Measurements from ENCODE around the gene CPSF4.

CPSF4 gene

GRCh38 chr7:99397297-99397983 is 41.3 kb upstream of the CPSF4 start:
- H3K9ac ChIP-seq (ENCODE audit: low read length): no peak overlapping the region
- DNase-seq (ENCODE audit: low read depth): no peak
- H3K27me3 ChIP-seq (replicated peaks; ENCODE audit: control insufficient read depth, insufficient read depth, low read length): no peaks in the 10 kb centered on the region
- H3K9me3 ChIP-seq (ENCODE audit: control insufficient read depth, low read length): no peaks in the 10 kb centered on the region
- peaks cover 82% of the 10 kb centered on the region for H3K36me3 ChIP-seq (ENCODE audit: control insufficient read depth, insufficient read depth, low read length, severe bottlenecking)
- no peak overlapping the region for H3K4me3 ChIP-seq (ENCODE audit: low read length)
- H3K4me1 ChIP-seq (ENCODE audit: control insufficient read depth, insufficient read depth, low read length): no peaks in the 10 kb centered on the region

- H3K27me3 ChIP-seq (replicated peaks; ENCODE audit: control insufficient read depth, insufficient read depth, low read length): no peaks in the 10 kb centered on the region
- H3K4me1 ChIP-seq (ENCODE audit: control insufficient read depth, insufficient read depth, low read length): peaks cover under 1% of the 10 kb centered on the region
- no peak overlapping the region for H3K4me3 ChIP-seq (ENCODE audit: low read length)
- DNase-seq (ENCODE audit: low read depth): no peak
- peak overlapping the region; percentile 5 for H3K9ac ChIP-seq (ENCODE audit: low read length)
- peaks cover 89% of the 10 kb centered on the region for H3K36me3 ChIP-seq (ENCODE audit: control insufficient read depth, insufficient read depth, low read length, severe bottlenecking)
- no peaks in the 10 kb centered on the region for H3K9me3 ChIP-seq (ENCODE audit: control insufficient read depth, low read length)
Observed at GRCh38 chr7:99398891-99399445, 39.8 kb upstream of the CPSF4 start.

DNA sequence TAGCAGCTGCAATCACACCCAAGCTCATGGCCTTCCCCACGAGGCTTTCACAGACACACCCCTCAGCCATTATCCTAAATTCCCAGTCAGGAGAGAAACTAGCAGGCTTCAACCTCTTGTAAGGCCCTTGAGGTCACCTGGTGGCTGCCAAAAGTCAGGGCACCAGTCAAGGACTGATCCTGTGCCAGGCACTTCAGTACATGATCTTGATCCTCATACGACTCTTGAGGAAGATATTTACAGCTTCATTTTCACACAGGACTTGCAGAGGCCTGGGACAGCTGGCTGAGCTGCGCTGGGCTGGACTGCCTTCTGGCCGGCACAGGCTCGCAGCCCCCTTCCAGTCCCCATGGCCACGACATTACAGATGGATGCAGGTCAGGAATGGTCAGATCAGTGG is 39.1 kb upstream of the CPSF4 start:
- peaks cover 7% of the 10 kb centered on the region for H3K4me1 ChIP-seq (ENCODE audit: control insufficient read depth, insufficient read depth, low read length)
- peaks cover 85% of the 10 kb centered on the region for H3K36me3 ChIP-seq (ENCODE audit: control insufficient read depth, insufficient read depth, low read length, severe bottlenecking)
- H3K9me3 ChIP-seq (ENCODE audit: control insufficient read depth, low read length): no peaks in the 10 kb centered on the region
- DNase-seq (ENCODE audit: low read depth): no peak
- no peaks in the 10 kb centered on the region for H3K27me3 ChIP-seq (replicated peaks; ENCODE audit: control insufficient read depth, insufficient read depth, low read length)
- H3K4me3 ChIP-seq (ENCODE audit: low read length): no peak overlapping the region
- no peak overlapping the region for H3K9ac ChIP-seq (ENCODE audit: low read length)

GRCh38 chr7:99402854-99403253 is 35.9 kb upstream of the CPSF4 start:
- no peak overlapping the region for H3K9ac ChIP-seq (ENCODE audit: low read length)
- peaks cover 55% of the 10 kb centered on the region for H3K36me3 ChIP-seq (ENCODE audit: control insufficient read depth, insufficient read depth, low read length, severe bottlenecking)
- H3K27me3 ChIP-seq (replicated peaks; ENCODE audit: control insufficient read depth, insufficient read depth, low read length): no peaks in the 10 kb centered on the region
- no peaks in the 10 kb centered on the region for H3K9me3 ChIP-seq (ENCODE audit: control insufficient read depth, low read length)
- peaks cover 32% of the 10 kb centered on the region for H3K4me1 ChIP-seq (ENCODE audit: control insufficient read depth, insufficient read depth, low read length)
- no peak for DNase-seq (ENCODE audit: low read depth)
- H3K4me3 ChIP-seq (ENCODE audit: low read length): no peak overlapping the region

- Histone ChIP-seq H3K4me3 (ENCODE audit: low read length) (no peak overlapping the region), H3K27me3 (replicated peaks; ENCODE audit: control insufficient read depth, insufficient read depth, low read length) (no peaks in the 10 kb centered on the region), H3K9ac (ENCODE audit: low read length) (no peak overlapping the region), H3K9me3 (ENCODE audit: control insufficient read depth, low read length) (no peaks in the 10 kb centered on the region), H3K36me3 (ENCODE audit: control insufficient read depth, insufficient read depth, low read length, severe bottlenecking) (peaks cover 47% of the 10 kb centered on the region), H3K4me1 (ENCODE audit: control insufficient read depth, insufficient read depth, low read length) (peaks cover 32% of the 10 kb centered on the region)
- no peak for DNase-seq (ENCODE audit: low read depth)
Observed at GRCh38 chr7:99403764-99404163, 35.0 kb upstream of the CPSF4 start.

- Histone ChIP-seq H3K9ac (ENCODE audit: low read length) (peak overlapping the region; percentile 41), H3K4me3 (ENCODE audit: low read length) (no peak overlapping the region), H3K27me3 (replicated peaks; ENCODE audit: control insufficient read depth, insufficient read depth, low read length) (no peaks in the 10 kb centered on the region), H3K36me3 (ENCODE audit: control insufficient read depth, insufficient read depth, low read length, severe bottlenecking) (peaks cover 41% of the 10 kb centered on the region), H3K4me1 (ENCODE audit: control insufficient read depth, insufficient read depth, low read length) (peaks cover 32% of the 10 kb centered on the region), H3K9me3 (ENCODE audit: control insufficient read depth, low read length) (no peaks in the 10 kb centered on the region)
- no peak for DNase-seq (ENCODE audit: low read depth)
Observed at GRCh38 chr7:99404235-99404976, 34.3 kb upstream of the CPSF4 start.

DNA sequence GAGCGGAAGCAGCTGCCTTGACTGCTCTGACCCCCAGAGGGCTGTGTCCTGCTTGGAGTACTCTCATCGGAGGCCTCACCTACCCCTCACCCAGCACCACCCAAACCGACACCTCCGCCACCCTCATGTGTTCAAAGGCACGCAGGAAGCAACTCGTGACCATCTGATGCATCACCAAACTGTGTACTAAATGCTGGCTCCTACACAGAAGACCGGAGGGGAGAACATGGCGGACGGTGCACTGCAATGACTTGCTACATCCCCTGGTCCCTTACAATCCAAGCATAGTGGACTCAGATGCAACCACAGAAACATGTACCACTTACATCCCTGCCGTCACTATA is 33.8 kb upstream of the CPSF4 start:
- Histone ChIP-seq H3K9ac (ENCODE audit: low read length) (peak overlapping the region; percentile 41), H3K9me3 (ENCODE audit: control insufficient read depth, low read length) (no peaks in the 10 kb centered on the region), H3K4me1 (ENCODE audit: control insufficient read depth, insufficient read depth, low read length) (peaks cover 35% of the 10 kb centered on the region), H3K4me3 (ENCODE audit: low read length) (no peak overlapping the region), H3K36me3 (ENCODE audit: control insufficient read depth, insufficient read depth, low read length, severe bottlenecking) (peaks cover 35% of the 10 kb centered on the region), H3K27me3 (replicated peaks; ENCODE audit: control insufficient read depth, insufficient read depth, low read length) (no peaks in the 10 kb centered on the region)
- no peak for DNase-seq (ENCODE audit: low read depth)

- Histone ChIP-seq H3K4me3 (ENCODE audit: low read length) (peak overlapping the region; percentile 100), H3K27me3 (replicated peaks; ENCODE audit: control insufficient read depth, insufficient read depth, low read length) (no peaks in the 10 kb centered on the region), H3K4me1 (ENCODE audit: control insufficient read depth, insufficient read depth, low read length) (peaks cover 41% of the 10 kb centered on the region), H3K36me3 (ENCODE audit: control insufficient read depth, insufficient read depth, low read length, severe bottlenecking) (peaks cover 33% of the 10 kb centered on the region), H3K9ac (ENCODE audit: low read length) (peak overlapping the region; percentile 99), H3K9me3 (ENCODE audit: control insufficient read depth, low read length) (no peaks in the 10 kb centered on the region)
- DNase-seq (ENCODE audit: low read depth): no peak
Observed at GRCh38 chr7:99406557-99406956, 32.2 kb upstream of the CPSF4 start.

- Histone ChIP-seq H3K36me3 (ENCODE audit: control insufficient read depth, insufficient read depth, low read length, severe bottlenecking) (peaks cover 38% of the 10 kb centered on the region), H3K9me3 (ENCODE audit: control insufficient read depth, low read length) (no peaks in the 10 kb centered on the region), H3K4me3 (ENCODE audit: low read length) (peak overlapping the region; percentile 100), H3K9ac (ENCODE audit: low read length) (peak overlapping the region; percentile 99), H3K27me3 (replicated peaks; ENCODE audit: control insufficient read depth, insufficient read depth, low read length) (no peaks in the 10 kb centered on the region), H3K4me1 (ENCODE audit: control insufficient read depth, insufficient read depth, low read length) (peaks cover 41% of the 10 kb centered on the region)
- peak; percentile 94 for DNase-seq (ENCODE audit: low read depth)
Observed at GRCh38 chr7:99407872-99408378, 30.8 kb upstream of the CPSF4 start.

DNA sequence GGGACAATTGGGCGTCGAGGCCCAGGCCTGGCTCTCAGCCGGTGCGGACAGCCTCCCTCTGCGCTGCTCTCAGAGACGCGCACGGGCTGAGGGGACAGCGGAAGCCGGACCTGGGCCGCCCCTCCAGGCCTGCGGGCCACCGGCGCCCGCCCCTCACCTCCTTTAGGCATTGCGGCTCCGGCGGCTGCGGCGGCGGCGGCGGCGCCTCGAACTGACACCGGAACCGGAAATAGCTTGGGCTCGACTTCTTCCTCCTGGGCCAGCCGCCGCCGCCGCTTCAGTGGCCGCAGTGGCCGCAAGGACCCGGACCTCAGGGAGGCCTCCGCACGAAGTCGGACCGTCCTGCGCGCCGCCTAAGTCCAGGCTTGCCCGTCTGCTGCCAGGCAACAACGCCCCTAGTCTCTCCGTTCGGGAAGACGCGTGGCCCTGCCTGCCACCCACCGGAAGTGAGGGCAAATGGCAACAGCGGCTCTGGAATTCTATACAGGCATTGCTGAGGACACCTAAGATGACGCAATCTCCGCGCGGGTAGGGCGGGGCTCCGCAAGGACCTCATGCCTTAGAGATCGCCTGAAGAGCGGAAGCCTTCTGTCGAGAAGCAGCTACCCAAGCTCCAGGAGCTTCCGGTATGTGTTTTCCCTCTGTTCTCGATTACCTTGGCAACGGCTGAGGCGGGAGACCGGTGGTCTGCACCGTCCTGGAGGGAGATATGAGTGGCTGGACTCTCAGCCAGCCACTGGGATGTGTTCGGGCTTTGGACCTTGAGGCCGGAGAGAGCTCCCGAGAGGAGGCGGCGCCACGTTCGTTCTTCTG is 30.2 kb upstream of the CPSF4 start, which contains the start of the genes BUD31 and PDAP1:
TSS of gene BUD31 (plus strand) at position 591 of the 813 bp plus-strand sequence. CDS start 2,124 bp downstream, outside the sequence.
TSS of gene PDAP1 (minus strand) at position 219 of the 813 bp plus-strand sequence. CDS start at position 170, 49 bp downstream.
- peaks cover 38% of the 10 kb centered on the region for H3K36me3 ChIP-seq (ENCODE audit: control insufficient read depth, insufficient read depth, low read length, severe bottlenecking)

More for the DNA sequence above, 30.2 kb upstream of the CPSF4 start, which contains the start of the genes BUD31 and PDAP1:
- H3K27me3 ChIP-seq (replicated peaks; ENCODE audit: control insufficient read depth, insufficient read depth, low read length): no peaks in the 10 kb centered on the region
- no peaks in the 10 kb centered on the region for H3K9me3 ChIP-seq (ENCODE audit: control insufficient read depth, low read length)
- peak; percentile 94 for DNase-seq (ENCODE audit: low read depth)
- H3K9ac ChIP-seq (ENCODE audit: low read length): peak within 1 kb of the TSS; percentile 99
- peak within 1 kb of the TSS; percentile 100 for H3K4me3 ChIP-seq (ENCODE audit: low read length)
- peaks cover 41% of the 10 kb centered on the region for H3K4me1 ChIP-seq (ENCODE audit: control insufficient read depth, insufficient read depth, low read length)

Measured in adipocyte (in vitro differentiated cells).